ENCODE data around the gene SMIM22. TPM values are rescaled to one million over a fixed set of nuclear protein-coding genes. Genes with fewer than 3 reads are reported as not detected.
"Not testable (repeated sequence)": the region's sequence is repeated elsewhere in the genome, so short reads cannot be mapped to it uniquely, and the experiment has no call there.

SMIM22 gene
- total RNA-seq, 4 donors from 2014 or later: 90.0 to 306 (median 238) TPM

GRCh38 chr16:4780235-4780634 is 14.9 kb upstream of the SMIM22 start:
- TF ChIP-seq CTCF (IDR thresholded peaks at IDR 0.05) (no peak), POLR2A (IDR thresholded peaks at IDR 0.05) (no peak)
- Histone ChIP-seq H3K27me3 (no peaks in the 10 kb centered on the region), H3K36me3 (no peaks in the 10 kb centered on the region), H3K9me3 (no peaks in the 10 kb centered on the region), H3K4me3 (no peak overlapping the region), H3K4me1 (no peaks in the 10 kb centered on the region), H3K27ac (no peak overlapping the region)
- DNase-seq: no peak

GRCh38 chr16:4783251-4783950 is 11.8 kb upstream of the SMIM22 start:
- DNase-seq: no peak
- TF ChIP-seq CTCF (IDR thresholded peaks at IDR 0.05) (no peak), POLR2A (IDR thresholded peaks at IDR 0.05) (no peak)
- Histone ChIP-seq H3K4me3 (no peak overlapping the region), H3K27me3 (no peaks in the 10 kb centered on the region), H3K4me1 (no peaks in the 10 kb centered on the region), H3K27ac (no peak overlapping the region), H3K9me3 (no peaks in the 10 kb centered on the region), H3K36me3 (no peaks in the 10 kb centered on the region)

GRCh38 chr16:4783951-4784336 is 11.2 kb upstream of the SMIM22 start:
- Histone ChIP-seq H3K27ac (no peak overlapping the region), H3K27me3 (no peaks in the 10 kb centered on the region), H3K9me3 (no peaks in the 10 kb centered on the region), H3K4me1 (no peaks in the 10 kb centered on the region), H3K4me3 (no peak overlapping the region), H3K36me3 (no peaks in the 10 kb centered on the region)
- DNase-seq: no peak
- TF ChIP-seq CTCF (IDR thresholded peaks at IDR 0.05): no peak
- TF ChIP-seq POLR2A (IDR thresholded peaks at IDR 0.05): no peak

GRCh38 chr16:4784444-4784987 is 10.7 kb upstream of the SMIM22 start:
- H3K4me1 ChIP-seq, H3K4me3 ChIP-seq: not testable (repeated sequence)

GRCh38 chr16:4785758-4786433 is 9.3 kb upstream of the SMIM22 start:
- Histone ChIP-seq H3K9me3 (no peaks in the 10 kb centered on the region), H3K4me3 (no peak overlapping the region), H3K27me3 (no peaks in the 10 kb centered on the region), H3K4me1 (no peaks in the 10 kb centered on the region), H3K36me3 (no peaks in the 10 kb centered on the region), H3K27ac (no peak overlapping the region)
- TF ChIP-seq CTCF (IDR thresholded peaks at IDR 0.05) (no peak), POLR2A (IDR thresholded peaks at IDR 0.05) (no peak)
- DNase-seq: no peak

More at GRCh38 chr16:4784444-4784987, 10.7 kb upstream of the SMIM22 start:
- not testable (repeated sequence) for H3K27ac ChIP-seq, H3K36me3 ChIP-seq, H3K9me3 ChIP-seq, H3K27me3 ChIP-seq, DNase-seq

GRCh38 chr16:4787068-4787467 is 8.1 kb upstream of the SMIM22 start:
- no peak for TF ChIP-seq POLR2A (IDR thresholded peaks at IDR 0.05)
- no peak for TF ChIP-seq CTCF (IDR thresholded peaks at IDR 0.05)
- no peaks in the 10 kb centered on the region for H3K27me3 ChIP-seq
- no peaks in the 10 kb centered on the region for H3K4me1 ChIP-seq
- H3K4me3 ChIP-seq: no peak overlapping the region
- no peak overlapping the region for H3K27ac ChIP-seq
- no peaks in the 10 kb centered on the region for H3K36me3 ChIP-seq
- no peak for DNase-seq
- no peaks in the 10 kb centered on the region for H3K9me3 ChIP-seq

All from Peyer's patch (tissue), 4 donors.